ENCODE measurements around the gene SENP1. TPM values are rescaled to one million over a fixed set of nuclear protein-coding genes. Genes with fewer than 3 reads are reported as not detected.

Gene SENP1
- 16.9 TPM for total RNA-seq
- long read RNA-seq, full-length matches to known transcripts, result 5 of 18 reads
- long read RNA-seq, partial matches to known transcripts, result 6 of 18 reads
- long read RNA-seq, other reads (novel, unspliced or antisense), result 7 of 18 reads

GRCh38 chr12:48105867-48106680 lies at the start of gene SENP1:
SENP1 (minus strand) TSS chr12:48106079; CDS start chr12:48101472, 4,607 bp downstream.
- H3K4me3 ChIP-seq, result peak within 1 kb of the TSS; percentile 88
- intact Hi-C loops (cut with DNase I), result no loop called here
- peak; percentile 97 for ATAC-seq

DNA sequence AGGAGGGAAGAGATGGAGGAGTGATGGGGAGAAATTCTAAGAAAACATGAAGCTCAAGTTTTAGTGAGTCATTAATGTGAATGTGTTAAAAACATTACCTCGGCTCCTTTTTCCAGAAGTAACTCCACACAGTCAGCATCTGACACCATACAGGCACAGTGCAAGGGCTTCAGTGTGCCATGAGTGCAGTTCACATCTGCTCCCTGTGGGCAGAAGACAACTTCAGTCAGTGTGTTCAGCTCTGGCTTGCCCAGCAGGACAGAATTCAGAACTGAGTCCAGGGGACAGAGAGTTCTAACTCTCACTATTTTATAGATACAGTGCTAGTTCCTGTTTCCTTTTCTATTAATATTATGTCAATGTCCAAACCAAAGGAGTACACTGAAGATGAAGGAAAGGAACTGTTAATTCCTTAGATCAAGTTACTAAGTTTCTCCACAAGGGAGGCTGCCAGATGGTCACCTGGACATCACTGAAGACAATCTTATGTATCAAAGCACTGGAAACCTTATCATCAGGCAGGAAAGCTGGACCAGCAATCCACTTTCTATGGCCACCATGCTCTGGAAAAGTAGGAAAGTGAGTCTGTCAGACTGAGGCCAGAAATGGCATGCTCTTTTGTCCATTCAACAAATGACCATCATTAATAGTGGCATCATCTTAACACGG lies 45.4 kb upstream of the SENP1 start:
- no peak for ATAC-seq

More at GRCh38 chr12:48105867-48106680, at the start of gene SENP1:
- peak; percentile 96 for DNase-seq
- no peaks in the 10 kb centered on the region for H3K36me3 ChIP-seq
- no peaks in the 10 kb centered on the region for H3K27me3 ChIP-seq
- peaks cover 18% of the 10 kb centered on the region for H3K4me1 ChIP-seq
- TF ChIP-seq, protein P1, sequence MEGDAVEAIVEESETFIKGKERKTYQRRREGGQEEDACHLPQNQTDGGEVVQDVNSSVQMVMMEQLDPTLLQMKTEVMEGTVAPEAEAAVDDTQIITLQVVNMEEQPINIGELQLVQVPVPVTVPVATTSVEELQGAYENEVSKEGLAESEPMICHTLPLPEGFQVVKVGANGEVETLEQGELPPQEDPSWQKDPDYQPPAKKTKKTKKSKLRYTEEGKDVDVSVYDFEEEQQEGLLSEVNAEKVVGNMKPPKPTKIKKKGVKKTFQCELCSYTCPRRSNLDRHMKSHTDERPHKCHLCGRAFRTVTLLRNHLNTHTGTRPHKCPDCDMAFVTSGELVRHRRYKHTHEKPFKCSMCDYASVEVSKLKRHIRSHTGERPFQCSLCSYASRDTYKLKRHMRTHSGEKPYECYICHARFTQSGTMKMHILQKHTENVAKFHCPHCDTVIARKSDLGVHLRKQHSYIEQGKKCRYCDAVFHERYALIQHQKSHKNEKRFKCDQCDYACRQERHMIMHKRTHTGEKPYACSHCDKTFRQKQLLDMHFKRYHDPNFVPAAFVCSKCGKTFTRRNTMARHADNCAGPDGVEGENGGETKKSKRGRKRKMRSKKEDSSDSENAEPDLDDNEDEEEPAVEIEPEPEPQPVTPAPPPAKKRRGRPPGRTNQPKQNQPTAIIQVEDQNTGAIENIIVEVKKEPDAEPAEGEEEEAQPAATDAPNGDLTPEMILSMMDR (IDR thresholded peaks at IDR 0.05), result peak; percentile 25
- H3K27ac ChIP-seq, result peak within 1 kb of the TSS; percentile 98
- H3K9me3 ChIP-seq, result no peaks in the 10 kb centered on the region

DNA sequence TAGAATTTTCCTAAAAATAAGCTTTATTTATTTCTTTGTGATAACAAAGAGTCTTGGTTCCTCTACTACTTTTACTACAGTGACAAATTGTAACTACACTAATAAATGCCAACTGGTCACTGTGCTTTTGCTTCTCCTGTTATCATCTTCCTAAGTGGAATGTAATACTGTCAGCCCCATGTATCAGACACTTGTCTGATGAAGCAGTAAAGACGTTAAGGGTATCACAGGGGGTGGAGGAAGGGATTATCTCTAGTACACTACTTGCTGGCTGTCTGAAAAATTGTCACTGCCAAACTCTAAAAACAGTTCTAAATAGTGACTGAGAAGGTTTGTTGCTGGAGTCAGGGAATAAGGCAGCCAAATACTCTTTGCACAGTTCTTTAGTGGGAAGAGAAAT lies 40.1 kb upstream of the SENP1 start:
- Histone ChIP-seq H3K27ac (no peak overlapping the region), H3K9me3 (no peaks in the 10 kb centered on the region), H3K27me3 (no peaks in the 10 kb centered on the region), H3K36me3 (peaks cover 88% of the 10 kb centered on the region), H3K4me3 (no peak overlapping the region), H3K4me1 (no peaks in the 10 kb centered on the region)
- intact Hi-C loops (cut with DNase I), result no loop called here
- no peak for DNase-seq
- TF ChIP-seq, protein P1 (IDR thresholded peaks at IDR 0.05), result no peak
- no peak for ATAC-seq

More for the DNA sequence above, 45.4 kb upstream of the SENP1 start:
- Histone ChIP-seq H3K27me3 (no peaks in the 10 kb centered on the region), H3K9me3 (no peaks in the 10 kb centered on the region), H3K36me3 (peaks cover 68% of the 10 kb centered on the region), H3K4me1 (peaks cover under 1% of the 10 kb centered on the region), H3K27ac (no peak overlapping the region), H3K4me3 (no peak overlapping the region)
- TF ChIP-seq, protein P1 (IDR thresholded peaks at IDR 0.05), result no peak
- intact Hi-C loops (cut with DNase I), result no loop called here
- no peak for DNase-seq

DNA sequence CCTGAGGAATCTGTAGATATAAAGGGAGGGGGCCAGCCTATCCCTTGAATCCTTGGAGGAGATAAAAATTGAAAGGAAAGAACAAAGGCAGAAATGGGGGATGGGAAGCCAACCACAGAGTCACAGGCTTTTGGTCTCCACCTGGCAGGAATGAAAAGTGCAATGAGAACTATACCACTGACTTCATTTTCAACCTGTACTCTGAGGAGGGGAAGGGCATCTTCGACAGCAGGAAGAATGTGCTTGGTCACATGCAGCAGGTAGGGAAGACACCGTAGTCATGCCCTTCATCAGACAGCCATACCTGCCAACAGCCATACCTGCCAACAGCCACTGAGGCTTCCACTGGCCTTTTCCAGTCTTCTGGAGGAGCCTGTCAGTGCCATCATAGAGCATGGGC lies 38.0 kb upstream of the SENP1 start:
- no peak for ATAC-seq
- Histone ChIP-seq H3K36me3 (peaks cover 87% of the 10 kb centered on the region), H3K27ac (no peak overlapping the region), H3K9me3 (no peaks in the 10 kb centered on the region), H3K4me3 (no peak overlapping the region), H3K4me1 (no peaks in the 10 kb centered on the region), H3K27me3 (no peaks in the 10 kb centered on the region)
- DNase-seq, result no peak
- intact Hi-C loops (cut with DNase I), result no loop called here
- TF ChIP-seq, protein P1 (IDR thresholded peaks at IDR 0.05), result no peak

DNA sequence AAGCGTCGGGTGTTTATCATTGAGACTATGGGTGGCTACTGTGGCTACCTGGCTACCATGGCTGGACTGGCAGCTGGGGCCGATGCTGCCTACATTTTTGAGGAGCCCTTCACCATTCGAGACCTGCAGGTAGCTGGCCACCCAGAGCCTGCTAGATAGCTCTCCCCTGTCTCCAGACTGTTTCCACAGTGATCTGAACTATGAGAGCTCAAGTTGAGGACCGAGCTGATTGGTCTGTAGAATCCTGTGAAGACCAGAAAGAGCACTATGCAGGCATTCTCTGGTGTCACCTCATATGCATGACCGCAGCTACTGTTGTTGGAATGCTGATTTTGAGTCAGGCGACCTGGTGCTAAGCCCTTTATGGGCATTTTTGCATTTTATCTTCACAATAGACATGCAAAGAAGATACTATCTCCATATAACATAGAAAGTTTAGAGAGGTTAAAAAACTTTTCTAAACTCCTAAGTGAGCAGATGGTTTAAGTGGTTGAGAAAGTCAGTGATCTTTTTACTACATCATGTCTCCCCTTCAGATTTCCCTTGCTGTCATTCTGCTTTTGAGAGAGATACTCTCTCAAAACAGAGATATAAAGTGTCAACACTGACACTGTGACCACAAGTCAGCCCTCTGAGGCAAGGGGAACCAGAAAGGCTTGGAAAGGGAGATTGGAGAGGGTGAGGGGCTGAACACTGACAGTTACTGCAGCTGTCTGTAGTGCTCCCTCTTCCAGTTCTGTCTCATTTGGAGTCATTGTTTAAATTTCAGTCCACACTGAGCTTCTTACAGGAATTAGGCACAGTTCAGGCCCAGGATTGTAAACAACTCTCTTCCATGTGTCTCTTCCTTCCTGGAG lies 37.2 kb upstream of the SENP1 start:
- no peak for DNase-seq
- ATAC-seq, result no peak
- H3K27ac ChIP-seq, result no peak overlapping the region
- H3K4me1 ChIP-seq, result no peaks in the 10 kb centered on the region
- H3K9me3 ChIP-seq, result no peaks in the 10 kb centered on the region
- no peak overlapping the region for H3K4me3 ChIP-seq
- TF ChIP-seq, protein P1 (IDR thresholded peaks at IDR 0.05), result no peak
- intact Hi-C loops (cut with DNase I), result no loop called here
- H3K27me3 ChIP-seq, result no peaks in the 10 kb centered on the region
- H3K36me3 ChIP-seq, result peaks cover 90% of the 10 kb centered on the region

Data from upper lobe of right lung (tissue), 1 donor.